Measurements from ENCODE around the gene RILP. TPM values are rescaled to one million over a fixed set of nuclear protein-coding genes. Genes with fewer than 3 reads are reported as not detected.

The RILP gene
- total RNA-seq, 1 experiment from 2014 or later, result 27.6 TPM

GRCh38 chr17:1629504-1630310, 20.0 kb downstream of the RILP start:
- POLR2A ChIA-PET (ENCODE audit: unreplicated experiment), result no interaction called here
- H3K27ac ChIP-seq (ENCODE audit: low read length), result no peak overlapping the region
- CTCF ChIA-PET, result interaction anchor here (0.6 to 3.1 kb wide), 3 partner anchors 18 to 55 kb away, joined by 3 to 34 read pairs (median 4); no protein-coding TSS in a partner anchor
- H3K4me2 ChIP-seq (ENCODE audit: low read length), result peak overlapping the region; percentile 99
- no peaks in the 10 kb centered on the region for H3K79me2 ChIP-seq (ENCODE audit: low read length)
- no peaks in the 10 kb centered on the region; the same call in 1 of the 2 replicates for H3K36me3 ChIP-seq (ENCODE audit: low read depth, low read length)
- H3F3A ChIP-seq (ENCODE audit: low read length, unreplicated experiment), result no peaks in the 10 kb centered on the region
- no peaks in the 10 kb centered on the region for H3K9me3 ChIP-seq (ENCODE audit: low read length)
- ATAC-seq, result peak; percentile 19; the same call in 1 of the 2 replicates
- H3K4me1 ChIP-seq (ENCODE audit: insufficient read depth, low read length), result no peaks in the 10 kb centered on the region
- H3K9ac ChIP-seq (ENCODE audit: low read length), result peak overlapping the region; percentile 78
- H3K4me3 ChIP-seq (ENCODE audit: low read length), result peak overlapping the region; percentile 73
- no peak for TF ChIP-seq EZH2phosphoT487 (IDR thresholded peaks at IDR 0.05; ENCODE audit: borderline replicate concordance, low read length)
- TF ChIP-seq CTCF (conservative IDR thresholded peaks at IDR 0.05; ENCODE audit: low read depth, low read length), result peak; percentile 70
- BruUV-seq (replicated peaks), result no TSS peak
- H3K27me3 ChIP-seq (ENCODE audit: low read length), result no peaks in the 10 kb centered on the region
- peak; percentile 61 for DNase-seq
- intact Hi-C loops (cut with micrococcal nuclease), result loop anchor here (1.0 kb wide), 1 partner anchor 55 kb away; no protein-coding TSS in a partner anchor
- no peaks in the 10 kb centered on the region for H4K20me1 ChIP-seq (ENCODE audit: low read length)
- peak overlapping the region; percentile 92 for H2AFZ ChIP-seq (ENCODE audit: low read length)
- no peaks in the 10 kb centered on the region for H3K9me2 ChIP-seq (replicated peaks; ENCODE audit: low read length)

GRCh38 chr17:1628856-1629503, 20.7 kb downstream of the RILP start:
- H3K4me2 ChIP-seq (ENCODE audit: low read length), result peak overlapping the region; percentile 99
- H4K20me1 ChIP-seq (ENCODE audit: low read length), result no peaks in the 10 kb centered on the region
- H3K9me3 ChIP-seq (ENCODE audit: low read length), result no peaks in the 10 kb centered on the region
- peak overlapping the region; percentile 78 for H3K9ac ChIP-seq (ENCODE audit: low read length)
- H3K4me3 ChIP-seq (ENCODE audit: low read length), result peak overlapping the region; percentile 73
- no peaks in the 10 kb centered on the region for H3K9me2 ChIP-seq (replicated peaks; ENCODE audit: low read length)
- no peaks in the 10 kb centered on the region for H3K4me1 ChIP-seq (ENCODE audit: insufficient read depth, low read length)
- intact Hi-C loops (cut with micrococcal nuclease), result no loop called here
- H3K36me3 ChIP-seq (ENCODE audit: low read depth, low read length), result no peaks in the 10 kb centered on the region; the same call in 1 of the 2 replicates
- CTCF ChIA-PET, result interaction anchor here (3.1 kb wide), 1 partner anchor 55 kb away, joined by 34 read pairs; no protein-coding TSS in a partner anchor
- ATAC-seq (peak; percentile 77), DNase-seq (peak; percentile 81)
- no peaks in the 10 kb centered on the region for H3K27me3 ChIP-seq (ENCODE audit: low read length)
- no peaks in the 10 kb centered on the region for H3K79me2 ChIP-seq (ENCODE audit: low read length)
- H3F3A ChIP-seq (ENCODE audit: low read length, unreplicated experiment), result no peaks in the 10 kb centered on the region
- TF ChIP-seq EZH2 (IDR thresholded peaks at IDR 0.05; ENCODE audit: low read length, unreplicated experiment), result no peak
- peak; percentile 28; the same call in 1 of the 2 replicates for TF ChIP-seq CTCF (conservative IDR thresholded peaks at IDR 0.05; ENCODE audit: low read depth, low read length)
- TF ChIP-seq EZH2phosphoT487 (IDR thresholded peaks at IDR 0.05; ENCODE audit: borderline replicate concordance, low read length), result no peak
- POLR2A ChIA-PET (ENCODE audit: unreplicated experiment), result interaction anchor here (0.7 kb wide), 1 partner anchor 21 kb away, joined by 9 read pairs; the partner anchor contains the start of gene RILP
- no TSS peak for BruUV-seq (replicated peaks)
- peak overlapping the region; percentile 51 for H3K27ac ChIP-seq (ENCODE audit: low read length)
- H2AFZ ChIP-seq (ENCODE audit: low read length), result peak overlapping the region; percentile 92

All from PC-3 (cell line).